ENCODE data around the gene LPIN1.

GRCh38 chr2:11863103-11863502 is 116.7 kb downstream of the LPIN1 start:
- TF ChIP-seq, protein P1, sequence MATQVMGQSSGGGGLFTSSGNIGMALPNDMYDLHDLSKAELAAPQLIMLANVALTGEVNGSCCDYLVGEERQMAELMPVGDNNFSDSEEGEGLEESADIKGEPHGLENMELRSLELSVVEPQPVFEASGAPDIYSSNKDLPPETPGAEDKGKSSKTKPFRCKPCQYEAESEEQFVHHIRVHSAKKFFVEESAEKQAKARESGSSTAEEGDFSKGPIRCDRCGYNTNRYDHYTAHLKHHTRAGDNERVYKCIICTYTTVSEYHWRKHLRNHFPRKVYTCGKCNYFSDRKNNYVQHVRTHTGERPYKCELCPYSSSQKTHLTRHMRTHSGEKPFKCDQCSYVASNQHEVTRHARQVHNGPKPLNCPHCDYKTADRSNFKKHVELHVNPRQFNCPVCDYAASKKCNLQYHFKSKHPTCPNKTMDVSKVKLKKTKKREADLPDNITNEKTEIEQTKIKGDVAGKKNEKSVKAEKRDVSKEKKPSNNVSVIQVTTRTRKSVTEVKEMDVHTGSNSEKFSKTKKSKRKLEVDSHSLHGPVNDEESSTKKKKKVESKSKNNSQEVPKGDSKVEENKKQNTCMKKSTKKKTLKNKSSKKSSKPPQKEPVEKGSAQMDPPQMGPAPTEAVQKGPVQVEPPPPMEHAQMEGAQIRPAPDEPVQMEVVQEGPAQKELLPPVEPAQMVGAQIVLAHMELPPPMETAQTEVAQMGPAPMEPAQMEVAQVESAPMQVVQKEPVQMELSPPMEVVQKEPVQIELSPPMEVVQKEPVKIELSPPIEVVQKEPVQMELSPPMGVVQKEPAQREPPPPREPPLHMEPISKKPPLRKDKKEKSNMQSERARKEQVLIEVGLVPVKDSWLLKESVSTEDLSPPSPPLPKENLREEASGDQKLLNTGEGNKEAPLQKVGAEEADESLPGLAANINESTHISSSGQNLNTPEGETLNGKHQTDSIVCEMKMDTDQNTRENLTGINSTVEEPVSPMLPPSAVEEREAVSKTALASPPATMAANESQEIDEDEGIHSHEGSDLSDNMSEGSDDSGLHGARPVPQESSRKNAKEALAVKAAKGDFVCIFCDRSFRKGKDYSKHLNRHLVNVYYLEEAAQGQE (IDR thresholded peaks at IDR 0.05; ENCODE audit: low read depth) = no peak
- TF ChIP-seq EGR1 (IDR thresholded peaks at IDR 0.05) (no peak), CEBPB (IDR thresholded peaks at IDR 0.05) (no peak)
